BJ (cell line): ENCODE results near the gene AGBL4. TPM values are rescaled to one million over a fixed set of nuclear protein-coding genes. Genes with fewer than 3 reads are reported as not detected.

Source experiments
- CTCF ChIA-PET: fragments of 350-600 bp; formaldehyde crosslinking; extraction: SDS; loops from one replicate; lab custom pipeline; 2021; ENCODE audit warnings: antibody characterized with exemption, inconsistent platforms; lab: Yijun Ruan, JAX
- POLR2A ChIA-PET: fragments of 300-600 bp; sonication (Branson Sonifier 250); formaldehyde crosslinking; extraction: SDS; loops from one replicate; lab custom pipeline; 2021; ENCODE audit warnings: antibody characterized with exemption; lab: Charles Lee
- DNase-seq: peaks from one replicate; pipeline ENCODE4 v3.0.0-alpha.2; 2011; ENCODE audit warnings: low read depth
- H3K27me3 ChIP-seq: 2 replicates; pipeline ENCODE4 v1.6.0; 2011; ENCODE audit warnings: low read length; ENCODE audit not compliant: control insufficient read depth, insufficient read depth
- H3K36me3 ChIP-seq: 2 replicates; pipeline ENCODE4 v1.5.1; 2011; ENCODE audit warnings: low read length; ENCODE audit not compliant: control insufficient read depth, insufficient read depth
- H3K4me3 ChIP-seq: 2 replicates; pipeline ENCODE4 v1.5.1; 2011; ENCODE audit warnings: low read depth, mild to moderate bottlenecking, control low read depth, low read length
- polyA plus RNA-seq: library from polyadenylated mRNA; depleted of rRNA; stranded (reverse); fragments of >200 nt; gene quantifications from 2 replicates; pipeline ENCODE4 v1.2.3, GENCODE V29; 2011
- TF ChIP-seq, protein P1 (sequence below): IDR thresholded peaks from 2 replicates; pipeline ENCODE4 v1.5.1; 2011; ENCODE audit warnings: low read depth, mild to moderate bottlenecking, control low read depth, inconsistent platforms, low read length, moderate library complexity; ENCODE audit not compliant: insufficient read depth

AGBL4 gene
- polyA plus RNA-seq, 1 experiment: not detected

- H3K27me3 ChIP-seq: no peaks in the 10 kb centered on the region
- no peak for DNase-seq
- ChIA-PET CTCF (no interaction called here), POLR2A (no interaction called here)
- H3K36me3 ChIP-seq: no peaks in the 10 kb centered on the region
- no peak overlapping the region for H3K4me3 ChIP-seq
- TF ChIP-seq, protein P1, sequence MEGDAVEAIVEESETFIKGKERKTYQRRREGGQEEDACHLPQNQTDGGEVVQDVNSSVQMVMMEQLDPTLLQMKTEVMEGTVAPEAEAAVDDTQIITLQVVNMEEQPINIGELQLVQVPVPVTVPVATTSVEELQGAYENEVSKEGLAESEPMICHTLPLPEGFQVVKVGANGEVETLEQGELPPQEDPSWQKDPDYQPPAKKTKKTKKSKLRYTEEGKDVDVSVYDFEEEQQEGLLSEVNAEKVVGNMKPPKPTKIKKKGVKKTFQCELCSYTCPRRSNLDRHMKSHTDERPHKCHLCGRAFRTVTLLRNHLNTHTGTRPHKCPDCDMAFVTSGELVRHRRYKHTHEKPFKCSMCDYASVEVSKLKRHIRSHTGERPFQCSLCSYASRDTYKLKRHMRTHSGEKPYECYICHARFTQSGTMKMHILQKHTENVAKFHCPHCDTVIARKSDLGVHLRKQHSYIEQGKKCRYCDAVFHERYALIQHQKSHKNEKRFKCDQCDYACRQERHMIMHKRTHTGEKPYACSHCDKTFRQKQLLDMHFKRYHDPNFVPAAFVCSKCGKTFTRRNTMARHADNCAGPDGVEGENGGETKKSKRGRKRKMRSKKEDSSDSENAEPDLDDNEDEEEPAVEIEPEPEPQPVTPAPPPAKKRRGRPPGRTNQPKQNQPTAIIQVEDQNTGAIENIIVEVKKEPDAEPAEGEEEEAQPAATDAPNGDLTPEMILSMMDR: no peak
Observed at GRCh38 chr1:49906365-49906764, 117.4 kb downstream of the AGBL4 start.

- Histone ChIP-seq H3K36me3 (no peaks in the 10 kb centered on the region), H3K4me3 (no peak overlapping the region)
- POLR2A ChIA-PET: no interaction called here
Observed at GRCh38 chr1:49864581-49864980, 159.2 kb downstream of the AGBL4 start.

DNA sequence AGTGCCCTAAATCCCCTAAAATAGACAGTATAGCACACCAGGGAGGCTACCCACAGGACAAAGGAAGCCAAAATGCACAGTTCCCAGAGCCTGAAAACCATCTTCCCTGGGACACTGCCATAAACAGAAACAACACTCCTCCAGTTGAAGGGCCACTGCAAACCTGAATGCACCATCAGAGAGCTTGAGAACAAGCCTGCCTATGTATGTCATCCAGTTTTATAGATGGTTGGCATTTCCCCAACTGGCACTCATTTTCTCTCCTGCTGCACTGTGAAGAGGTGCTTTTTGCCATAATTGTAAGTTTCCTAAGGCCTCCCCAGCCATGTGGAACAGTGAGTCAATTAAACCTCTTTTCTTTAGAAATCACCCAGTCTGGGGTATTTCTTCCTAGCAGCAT is 169.0 kb downstream of the AGBL4 start:
- Histone ChIP-seq H3K36me3 (no peaks in the 10 kb centered on the region), H3K4me3 (no peak overlapping the region), H3K27me3 (no peaks in the 10 kb centered on the region)
- TF ChIP-seq, protein P1: no peak
- CTCF ChIA-PET: no interaction called here
- no peak for DNase-seq
- POLR2A ChIA-PET: no interaction called here

More at GRCh38 chr1:49864581-49864980, 159.2 kb downstream of the AGBL4 start:
- no peaks in the 10 kb centered on the region for H3K27me3 ChIP-seq
- CTCF ChIA-PET: no interaction called here
- TF ChIP-seq, protein P1: no peak
- DNase-seq: no peak

DNA sequence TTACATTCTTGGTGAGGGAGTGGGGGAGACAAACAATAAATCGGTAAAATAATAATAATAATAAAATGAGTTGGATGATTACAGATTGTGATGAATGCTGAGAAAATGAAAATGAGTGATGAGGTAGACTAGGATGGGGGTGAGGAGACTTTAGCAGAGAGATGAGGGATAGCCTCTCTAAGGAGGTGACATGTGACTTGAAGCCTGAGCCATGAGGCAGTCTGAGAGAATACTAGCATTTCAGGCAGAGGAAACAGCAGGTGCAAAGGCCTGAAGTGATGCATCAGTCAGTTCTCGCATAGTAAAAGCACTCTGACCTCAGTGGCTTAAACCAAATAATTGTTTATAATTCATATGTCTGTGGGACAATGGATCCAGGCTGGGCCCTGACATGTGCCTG is 181.2 kb downstream of the AGBL4 start:
- CTCF ChIA-PET: no interaction called here

GRCh38 chr1:49841767-49842166 is 182.0 kb downstream of the AGBL4 start:
- TF ChIP-seq, protein P1: no peak
- DNase-seq: no peak
- POLR2A ChIA-PET: no interaction called here
- H3K27me3 ChIP-seq: no peaks in the 10 kb centered on the region
- H3K36me3 ChIP-seq: no peaks in the 10 kb centered on the region
- CTCF ChIA-PET: no interaction called here
- H3K4me3 ChIP-seq: no peak overlapping the region

More for the DNA sequence above, 181.2 kb downstream of the AGBL4 start:
- POLR2A ChIA-PET: no interaction called here
- TF ChIP-seq, protein P1: no peak
- DNase-seq: no peak
- Histone ChIP-seq H3K27me3 (no peaks in the 10 kb centered on the region), H3K4me3 (no peak overlapping the region), H3K36me3 (no peaks in the 10 kb centered on the region)
